Stimulated activated CD4-positive, alpha-beta T cell treated with anti-CD3 and anti-CD28 coated beads, TNF-alpha, amount 100 ng/mL, for 4 hours (primary cell): ENCODE data around the gene DNAAF3.
"Not testable (repeated sequence)": the region's sequence is repeated elsewhere in the genome, so short reads cannot be mapped to it uniquely, and the experiment has no call there.

Experiments
- DNase-seq, 3 experiments: peaks; one replicate each; pipeline ENCODE4 v3.0.0-alpha.2; 2020; ENCODE audit warnings: low read depth in 3 of 3

The DNAAF3 gene

DNA sequence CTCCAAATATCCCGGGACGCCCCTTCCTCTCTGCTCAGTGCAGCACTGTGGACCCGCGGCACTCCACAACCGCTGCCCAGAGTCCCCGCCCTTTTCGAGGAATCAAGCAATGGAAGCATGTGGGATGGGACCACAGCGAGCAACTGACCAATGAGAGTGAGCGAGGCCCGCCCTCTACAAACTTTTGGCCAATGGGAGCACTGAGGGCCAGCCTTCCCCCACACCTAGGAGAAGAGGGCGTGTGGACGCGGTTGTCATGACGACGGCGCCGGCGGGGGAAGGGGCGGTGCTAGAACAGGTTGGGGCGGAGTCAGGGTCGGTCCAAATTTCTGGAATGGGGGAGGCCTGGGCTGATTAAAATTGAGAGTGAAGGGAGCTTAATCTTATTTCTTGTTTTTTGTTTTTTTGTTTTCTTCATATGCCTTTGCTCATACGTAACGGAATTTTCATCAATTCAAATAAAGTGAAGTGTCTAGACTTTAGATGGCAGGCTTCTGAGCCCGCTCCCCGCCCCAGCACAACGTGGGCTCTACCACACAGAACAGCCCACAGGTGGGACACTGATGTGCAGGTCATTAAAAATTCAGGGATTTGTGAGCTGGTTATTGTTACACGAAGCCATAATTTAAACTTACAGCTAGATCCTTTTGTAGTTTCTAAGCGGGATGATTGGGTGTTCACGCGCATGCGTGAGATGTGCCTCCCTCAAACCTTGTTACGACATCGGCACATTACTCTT, at the start of gene DNAAF3:
TSS of gene DNAAF3 (minus strand) at position 84 of the 739 bp plus-strand sequence. CDS start 200 bp downstream, outside the sequence.
- peak; percentile 21 to 63 (median 48) for DNase-seq

DNA sequence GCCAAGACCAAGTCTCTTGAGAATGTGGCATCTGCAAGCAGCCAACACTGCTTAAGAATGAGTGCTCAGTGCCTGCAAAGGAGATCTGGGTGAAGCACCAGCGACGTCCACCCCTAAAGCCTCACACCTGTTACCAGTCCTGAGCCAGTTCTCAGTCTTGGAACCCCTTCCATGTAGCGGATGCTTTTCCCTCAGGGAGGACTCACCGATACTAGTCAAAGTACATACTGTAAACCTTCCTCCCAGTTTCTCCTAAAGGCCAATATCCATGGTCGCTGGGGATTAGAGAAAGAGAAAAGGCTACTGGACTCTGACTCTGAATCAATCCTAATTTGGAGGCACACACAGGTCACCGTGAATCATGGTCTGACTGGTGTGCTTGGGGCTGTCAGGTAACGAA, 47.1 kb upstream of the DNAAF3 start:
- no peak for DNase-seq

DNA sequence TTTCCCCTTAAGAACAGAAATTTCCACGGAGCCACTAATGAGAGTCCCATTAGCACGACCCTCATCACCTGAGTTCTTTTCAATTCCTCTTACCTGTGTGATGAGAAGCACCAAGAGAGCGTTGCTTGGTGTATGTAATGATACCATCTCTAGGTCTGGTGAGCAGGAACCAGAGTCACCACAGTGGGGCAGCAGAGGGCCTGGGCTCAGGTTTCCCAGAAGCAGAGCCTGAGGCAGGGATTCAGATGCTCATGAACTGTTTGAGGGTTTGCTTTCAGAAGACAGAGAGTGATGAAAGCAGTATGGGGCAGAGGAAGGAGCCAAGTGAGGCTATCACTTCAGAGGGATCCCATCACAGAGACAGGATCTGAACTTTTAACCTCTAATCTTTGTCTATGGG, 46.0 kb upstream of the DNAAF3 start:
- no peak for DNase-seq

DNA sequence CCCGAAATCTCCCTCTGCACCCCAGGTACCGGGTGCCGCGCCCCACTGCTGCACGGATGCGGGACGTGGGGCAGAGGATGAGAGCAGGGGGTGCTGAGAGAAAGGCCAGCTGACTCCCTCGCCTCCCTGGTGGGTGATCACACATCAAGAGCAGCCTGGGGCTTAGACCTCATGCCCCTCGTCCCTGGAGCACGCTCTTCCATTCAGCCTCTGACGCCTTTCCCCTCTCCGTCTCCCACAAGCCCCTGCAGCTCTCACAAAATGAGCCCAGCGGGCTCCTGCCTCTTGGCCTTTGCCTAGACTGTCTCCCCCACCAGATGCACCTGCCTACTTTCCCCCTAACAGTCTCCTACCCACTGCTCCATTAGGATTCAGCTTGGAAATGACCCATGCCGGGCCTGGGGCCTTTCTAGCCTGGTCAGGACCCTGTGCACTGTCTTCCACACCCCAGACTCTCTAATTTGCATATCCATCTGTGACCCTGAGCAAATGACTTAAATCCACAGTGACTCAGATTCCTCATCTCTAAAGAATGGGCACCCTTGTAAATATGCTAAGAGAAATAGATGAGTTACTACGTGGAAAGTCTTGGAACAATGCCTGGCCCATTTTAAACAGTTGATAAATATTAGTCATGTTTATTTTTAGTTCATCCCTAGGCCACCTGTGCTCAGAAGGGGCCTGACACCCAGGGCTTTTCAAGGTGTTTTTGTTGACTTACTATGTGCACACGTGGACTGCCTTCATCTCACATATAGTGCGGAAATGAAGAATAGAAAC, 43.5 kb upstream of the DNAAF3 start:
- no peak for DNase-seq

DNA sequence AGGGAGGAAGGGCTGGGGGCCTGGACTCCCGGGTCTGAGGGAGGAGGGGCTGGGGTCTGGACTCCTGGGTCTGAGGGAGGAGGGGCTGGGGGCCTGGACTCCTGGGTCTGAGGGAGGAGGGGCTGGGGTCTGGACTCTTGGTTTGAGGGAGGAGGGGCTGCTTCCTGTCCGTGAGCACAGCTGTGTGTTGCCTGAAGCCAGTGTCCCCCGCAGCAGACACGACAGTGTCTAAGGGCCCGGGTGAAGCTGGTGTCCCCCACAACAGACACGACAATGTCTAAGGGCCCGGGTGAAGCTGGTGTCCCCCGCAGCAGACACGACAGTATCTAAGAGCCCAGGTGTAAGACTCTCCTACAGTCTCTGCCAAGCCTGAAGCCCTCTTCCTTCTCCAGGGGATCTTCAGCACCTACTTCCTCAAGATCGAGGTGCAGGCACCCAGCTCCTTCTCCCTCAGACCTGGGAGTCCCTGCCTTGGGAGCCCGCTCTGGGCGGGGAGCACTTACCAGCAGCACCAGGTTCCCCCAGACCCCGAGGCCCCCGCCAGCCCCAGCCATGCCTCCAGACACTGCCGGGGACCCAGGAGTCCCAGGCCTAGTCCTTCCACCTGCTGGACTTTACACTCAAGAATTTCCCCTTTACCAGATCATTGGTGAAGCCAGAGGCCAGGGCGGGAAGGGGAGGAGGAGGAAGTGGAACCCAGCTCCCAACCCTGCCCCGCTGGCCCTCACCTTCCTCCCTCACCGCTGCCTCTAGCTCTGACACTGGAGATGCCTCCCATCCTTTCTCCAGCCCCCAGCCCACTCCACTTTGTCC, 42.7 kb upstream of the DNAAF3 start, which contains the start of gene PTPRH:
TSS of gene PTPRH (minus strand) at position 622 of the 813 bp plus-strand sequence. CDS start at position 554, 68 bp downstream.
- DNase-seq: no peak

DNA sequence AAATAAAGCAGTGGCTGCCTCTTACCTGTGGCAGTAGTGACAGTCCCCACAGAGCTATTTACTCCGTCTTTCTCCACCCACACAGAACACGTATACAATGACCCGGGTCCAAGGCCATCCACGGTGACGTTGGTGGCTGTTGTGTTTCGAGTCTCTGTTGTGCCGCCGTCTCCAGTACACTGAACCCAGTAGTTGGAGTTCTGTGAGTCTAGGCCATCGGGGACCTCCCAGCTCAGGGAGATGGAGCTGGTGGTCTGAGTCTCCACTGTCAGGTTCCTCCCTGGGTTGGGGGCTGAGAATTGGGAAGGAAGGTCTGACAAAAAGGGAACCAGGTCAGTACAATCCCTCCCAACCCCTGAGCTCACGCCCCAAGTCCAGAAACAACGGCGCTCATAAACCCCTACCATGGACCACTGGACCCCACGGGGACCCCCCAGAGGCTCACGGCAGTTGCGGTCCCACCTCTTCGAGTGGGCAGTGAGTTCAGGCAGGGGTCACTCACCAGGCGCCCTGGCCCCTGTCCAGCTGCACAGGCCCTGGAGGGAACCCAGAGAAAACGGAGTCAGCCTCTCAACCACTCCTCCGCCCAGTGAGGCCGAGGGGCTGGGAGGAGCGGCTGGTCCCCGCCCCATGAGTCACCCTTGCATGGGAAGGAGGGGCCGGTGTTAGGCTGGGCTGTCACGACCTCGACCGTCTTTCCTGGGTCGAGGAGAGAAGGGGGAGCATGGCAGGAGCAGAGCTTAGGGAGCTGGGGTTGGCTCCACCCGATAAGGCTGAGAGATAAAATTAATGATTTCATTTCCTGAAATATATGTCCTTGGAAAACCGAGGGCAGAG, 40.5 kb upstream of the DNAAF3 start:
- DNase-seq: peak in 1 of 3 experiments; percentile 12

DNA sequence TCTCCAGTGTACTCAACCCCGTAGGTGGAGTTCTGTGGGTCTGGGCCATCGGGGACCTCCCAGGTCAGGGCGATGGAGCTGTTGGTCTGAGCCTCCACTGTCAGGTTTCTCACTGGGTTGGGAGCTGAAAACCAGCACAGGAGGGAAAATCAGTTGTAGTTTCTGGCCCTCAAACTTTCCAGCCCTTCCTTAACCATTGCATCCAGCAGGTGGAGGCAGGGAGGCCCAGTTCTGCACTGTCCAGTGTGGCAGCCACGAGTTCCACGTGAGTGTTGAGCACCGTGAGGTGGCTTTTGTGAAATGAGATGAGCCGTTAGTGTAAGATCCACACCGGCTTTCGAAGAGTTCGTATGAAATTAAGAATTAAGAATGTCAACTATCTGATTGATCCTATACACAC, 35.8 kb upstream of the DNAAF3 start:
- not testable (repeated sequence) for DNase-seq

DNA sequence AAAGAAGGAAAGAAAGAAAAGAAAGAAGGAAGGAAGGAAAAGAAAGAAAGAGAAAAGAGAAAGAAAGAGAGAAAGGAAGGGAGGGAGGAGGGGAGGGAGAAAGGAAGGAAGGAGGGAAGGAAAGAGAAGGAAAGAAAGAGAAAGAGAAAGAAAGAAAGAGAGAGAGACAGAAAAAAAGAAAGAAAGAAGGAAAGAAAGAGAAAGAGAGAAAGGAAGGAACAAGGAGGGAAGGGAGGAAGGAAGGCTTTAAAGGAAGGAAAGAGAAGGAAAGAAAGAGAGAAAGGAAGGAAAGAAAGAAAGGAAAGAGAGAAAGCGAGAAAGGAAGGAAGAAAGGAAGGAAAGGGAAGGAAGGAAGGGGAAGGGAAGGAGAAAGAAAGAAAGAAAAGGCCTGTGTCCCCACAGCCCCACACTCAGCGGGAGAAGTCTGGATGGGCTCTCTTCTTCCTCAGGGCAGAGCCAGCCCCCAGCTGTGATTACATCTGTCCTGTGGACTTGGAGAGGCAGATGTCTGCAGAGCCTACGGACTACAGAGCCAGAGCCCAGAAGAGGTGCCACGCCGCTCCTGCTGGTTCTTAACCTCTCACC, 33.3 kb upstream of the DNAAF3 start:
- DNase-seq: no peak

DNA sequence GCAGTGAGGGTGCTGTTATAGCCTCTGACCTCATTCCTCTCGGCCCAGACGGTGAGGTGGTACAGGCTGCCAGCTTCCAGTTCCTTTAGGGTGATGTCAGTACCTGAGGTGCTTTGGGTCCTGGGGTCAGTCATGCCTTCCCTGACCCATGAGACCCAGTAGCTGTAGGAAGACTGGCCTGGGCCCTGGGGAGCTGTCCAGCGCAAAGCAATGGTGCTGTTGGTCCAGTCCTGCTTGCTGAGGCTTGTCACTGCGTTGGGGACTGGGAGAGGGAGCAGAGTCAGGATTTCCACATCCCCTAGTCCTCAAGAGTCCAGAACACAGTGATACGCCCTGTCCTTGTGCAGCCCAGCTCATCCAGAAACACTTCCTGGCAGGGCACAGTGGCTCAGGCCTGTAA, 32.2 kb upstream of the DNAAF3 start:
- no peak for DNase-seq

DNA sequence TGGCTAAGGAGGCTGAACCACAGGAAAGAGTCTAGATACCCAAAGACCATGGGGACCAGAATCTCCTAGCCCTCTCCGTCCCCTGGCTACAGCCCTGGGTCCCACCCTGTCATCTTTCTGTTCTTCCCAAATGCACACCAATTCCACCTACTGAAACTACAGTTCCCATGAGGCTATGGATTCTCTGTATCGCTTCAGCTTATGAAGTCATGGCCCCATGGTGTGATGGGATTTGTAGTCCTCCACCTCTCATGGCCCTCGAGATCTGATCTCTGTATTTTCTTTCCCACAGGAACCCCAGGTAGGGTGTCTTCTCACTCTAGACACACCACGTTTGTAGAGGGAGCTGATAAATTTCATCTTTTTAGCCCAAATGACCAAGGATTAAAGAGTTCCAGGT, 31.1 kb upstream of the DNAAF3 start:
- DNase-seq: no peak

DNA sequence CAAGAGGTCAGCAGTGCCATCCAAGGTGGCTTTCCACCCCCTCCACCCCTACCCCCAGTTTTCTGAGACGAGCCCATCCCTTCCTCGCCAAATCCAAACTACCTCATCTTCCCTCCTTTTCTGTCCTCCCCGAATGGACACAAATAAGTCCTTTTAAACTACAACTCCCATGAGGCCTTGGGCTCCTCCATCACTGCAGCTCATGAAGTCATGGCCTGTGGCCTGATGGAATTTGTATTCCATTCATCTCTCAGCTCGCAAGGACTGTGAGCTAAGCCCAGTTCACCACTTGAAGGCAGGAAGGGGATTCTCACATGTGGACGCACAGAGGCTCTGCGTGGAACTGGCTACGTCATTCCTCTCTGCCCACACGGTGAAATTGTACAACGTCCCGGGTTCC, 30.4 kb upstream of the DNAAF3 start:
- DNase-seq: no peak

DNA sequence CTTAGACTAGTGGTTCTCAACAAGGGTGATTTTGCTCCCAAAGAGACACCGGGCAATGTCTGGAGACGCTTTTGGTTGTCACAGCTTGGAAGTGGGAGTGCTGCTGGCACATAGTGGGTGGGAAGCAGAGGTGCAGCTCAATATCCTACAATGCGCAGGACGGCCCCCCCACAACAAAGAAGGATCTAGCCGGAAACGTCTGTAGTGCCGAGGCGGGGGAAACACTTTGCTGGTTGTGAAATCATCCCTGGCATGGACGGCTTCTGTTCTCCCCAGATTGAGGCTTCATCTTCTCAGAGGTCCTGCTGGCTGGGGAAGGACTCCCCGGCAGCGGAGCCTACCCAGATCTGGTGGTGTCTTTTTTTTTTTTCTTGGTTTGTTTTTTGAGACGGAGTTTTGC, 27.1 kb upstream of the DNAAF3 start:
- no peak for DNase-seq

DNA sequence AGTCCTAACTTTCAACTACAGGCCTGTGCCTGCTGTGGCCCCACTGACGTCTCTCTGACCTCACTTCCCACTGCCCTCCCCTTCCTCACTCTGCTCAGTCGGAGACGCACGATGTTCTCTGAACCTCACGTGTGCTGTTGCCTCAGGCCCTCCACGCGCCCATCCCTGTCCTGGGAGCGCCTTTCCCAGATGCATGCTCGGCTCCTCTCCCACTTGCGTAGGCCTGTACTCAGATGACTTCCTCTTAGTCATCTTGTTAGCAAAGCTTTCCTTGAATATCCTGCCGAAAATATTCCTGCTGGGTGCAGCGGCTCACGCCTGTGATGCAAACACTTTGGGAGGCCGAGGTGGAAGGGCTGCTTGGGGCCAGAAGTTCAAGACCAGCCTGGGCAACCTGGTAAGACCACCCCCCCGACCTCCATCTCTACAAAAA, 23.0 kb upstream of the DNAAF3 start:
- no peak for DNase-seq

DNA sequence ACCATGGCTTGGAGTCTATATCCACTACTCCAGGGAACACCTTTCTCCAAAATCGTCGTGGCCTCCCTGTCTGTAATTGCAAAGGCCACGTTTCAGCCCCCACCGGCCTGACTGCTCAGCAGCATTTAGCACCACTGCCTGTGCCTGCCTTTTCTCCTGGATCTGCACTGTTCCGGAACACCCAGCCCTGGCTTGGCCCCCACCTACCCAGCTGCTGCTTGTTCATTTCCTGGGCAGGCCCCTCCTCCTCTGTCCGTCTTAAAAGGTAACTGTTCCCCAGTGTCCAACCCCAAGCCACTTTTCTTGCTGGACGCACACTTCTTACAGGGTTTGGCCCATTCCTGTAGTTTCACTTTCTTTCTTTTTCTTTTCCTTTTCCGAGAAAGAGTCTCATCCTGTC, 22.2 kb upstream of the DNAAF3 start:
- DNase-seq: no peak

DNA sequence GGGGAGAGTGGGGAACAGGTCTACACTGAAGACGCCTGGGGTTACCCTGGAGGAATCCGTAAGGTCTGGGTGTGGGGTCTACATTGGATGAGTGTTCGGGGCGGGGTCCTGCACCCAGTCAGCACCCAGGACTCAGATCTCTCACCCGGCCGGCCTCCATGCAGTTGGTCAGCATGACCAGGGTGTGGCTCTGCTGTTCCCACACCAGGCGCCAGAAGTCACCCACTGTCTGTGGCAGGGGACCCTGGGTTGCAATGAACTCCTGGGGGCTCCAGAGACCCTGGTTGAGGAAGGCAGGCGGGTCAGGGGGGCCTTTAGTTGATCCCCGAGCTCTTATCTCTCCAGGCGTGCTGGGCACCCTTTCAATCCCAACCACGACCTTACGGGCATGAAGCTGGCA, 19.7 kb upstream of the DNAAF3 start:
- no peak for DNase-seq

DNA sequence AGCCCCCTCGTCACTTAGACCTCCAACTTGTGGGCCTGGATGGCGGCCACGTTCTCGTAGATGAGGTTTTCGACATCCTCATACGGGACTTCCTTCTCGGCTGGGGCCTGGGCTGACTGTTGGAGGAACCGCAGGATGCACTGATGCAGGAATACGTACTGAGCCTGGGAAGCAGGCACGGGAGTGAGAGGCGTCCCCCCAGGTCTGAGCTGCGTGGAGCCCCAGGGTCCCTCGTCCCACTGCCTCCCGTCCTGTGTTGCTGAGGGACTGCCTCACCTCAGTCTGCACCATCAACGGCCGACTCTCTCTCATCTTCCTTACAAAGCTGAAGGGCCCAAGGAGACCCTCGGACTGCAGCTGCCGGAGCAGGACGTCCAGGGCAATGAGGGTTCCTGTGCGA, 15.3 kb upstream of the DNAAF3 start:
- DNase-seq: no peak

DNA sequence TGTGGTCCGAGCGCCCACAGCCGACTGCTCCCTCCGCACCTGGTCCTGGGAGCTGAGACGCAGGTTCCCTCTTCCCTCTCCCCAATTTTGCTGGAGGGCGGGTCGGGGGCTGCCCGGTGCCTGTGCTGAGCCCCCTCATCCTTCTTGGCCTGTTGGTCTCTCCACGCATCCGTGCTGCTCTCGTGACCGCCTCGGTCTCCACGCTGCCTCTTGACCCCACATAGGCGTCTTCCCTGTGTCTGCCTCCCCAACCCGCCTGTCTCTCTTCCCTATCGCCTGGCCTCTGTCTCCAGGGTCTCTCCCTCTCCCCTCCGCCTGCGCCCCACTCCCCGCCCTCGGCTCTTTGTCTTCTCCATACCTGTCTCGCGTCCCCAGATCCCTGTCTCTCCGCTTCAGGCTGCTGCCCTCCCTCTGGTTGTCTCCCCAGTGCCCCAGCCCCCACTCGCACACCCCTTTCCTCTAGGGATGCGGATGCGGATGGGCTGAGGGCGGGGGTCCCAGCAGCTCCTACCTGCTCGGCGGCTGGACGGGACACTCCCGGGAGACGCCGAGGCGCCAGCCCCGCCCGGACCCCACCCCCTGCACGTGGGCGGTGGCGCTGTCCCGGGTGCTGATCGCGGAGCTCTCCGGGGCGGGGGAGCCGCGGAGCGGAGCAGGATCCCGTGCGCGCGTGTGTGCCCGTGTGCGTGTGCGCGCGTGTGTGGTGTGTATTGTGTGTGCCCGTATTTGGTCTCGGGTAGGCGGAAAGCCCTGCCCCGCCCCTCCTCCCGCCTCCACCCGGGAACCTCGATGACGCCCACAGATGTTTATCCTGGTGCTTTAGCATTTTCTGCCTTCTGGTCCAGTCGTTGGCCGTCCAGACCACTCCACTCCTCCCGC, 13.4 kb upstream of the DNAAF3 start, which contains the start of gene SYT5:
TSS of gene SYT5 (minus strand) at position 684 of the 879 bp plus-strand sequence. CDS start 1,248 bp downstream, outside the sequence.
- peak; percentile 28 to 47 (median 29) for DNase-seq

DNA sequence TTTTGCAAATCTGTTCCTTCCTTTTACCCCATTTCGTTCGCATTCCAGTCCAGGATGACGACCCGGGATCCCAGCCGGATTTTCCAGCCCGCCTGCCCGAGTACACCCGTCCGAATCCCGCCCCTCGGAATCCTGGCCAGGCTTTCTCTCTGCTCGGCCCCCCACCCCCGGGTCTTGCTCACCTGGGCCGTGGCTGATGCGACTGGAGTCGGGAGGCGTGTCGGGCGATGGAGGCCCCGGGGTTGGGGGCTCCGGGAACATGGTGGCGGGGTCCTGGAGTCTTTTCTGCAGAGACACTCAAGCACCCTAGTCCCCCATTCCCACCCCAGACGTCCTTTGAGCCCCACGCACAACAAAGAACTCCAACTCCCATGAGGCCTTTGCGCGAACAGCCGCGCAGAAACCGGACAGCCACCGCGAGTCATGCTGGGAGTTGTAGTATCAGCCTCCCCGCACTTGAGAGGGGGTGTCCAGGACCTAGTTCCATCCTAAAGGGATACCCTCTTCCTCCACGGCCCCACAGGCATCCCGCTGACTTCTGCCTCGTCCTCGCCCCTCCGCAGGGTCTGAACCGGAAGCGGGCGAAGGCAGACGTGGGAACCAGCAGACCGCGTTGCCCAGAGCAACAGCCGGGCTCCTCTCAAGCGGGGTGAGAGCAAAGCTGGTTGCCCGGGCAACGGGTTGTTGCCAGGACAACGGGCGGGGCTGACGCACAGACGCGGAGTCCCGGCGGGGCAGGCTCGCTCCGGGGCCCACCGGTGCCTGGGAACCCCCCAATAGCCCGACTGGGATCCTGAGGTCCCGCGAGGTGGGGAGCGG, 12.6 kb upstream of the DNAAF3 start:
- DNase-seq: peak; percentile 61 to 84 (median 81)

DNA sequence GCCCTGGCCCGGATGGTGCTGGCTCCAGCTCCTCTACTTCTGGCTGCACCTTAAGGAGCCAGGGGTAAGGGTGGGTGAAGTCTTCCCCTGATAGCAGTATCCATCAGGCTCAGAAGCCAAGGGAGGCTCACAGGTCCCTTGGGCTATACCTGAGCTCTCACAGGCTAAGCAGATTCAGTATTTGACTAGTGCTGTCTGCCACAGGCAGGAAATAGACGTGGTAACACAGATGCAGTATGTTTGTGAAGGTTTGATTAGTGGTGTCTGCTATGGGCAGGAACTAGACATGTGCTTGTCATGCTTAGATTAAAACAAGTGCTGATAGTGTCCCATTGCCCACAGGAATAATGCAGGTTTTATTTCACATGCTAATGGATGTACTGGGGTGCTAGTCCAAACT, 9.7 kb upstream of the DNAAF3 start:
- no peak for DNase-seq
